CD4-positive, alpha-beta T cell (primary cell): ENCODE data around the gene TLX2. TPM values are rescaled to one million over a fixed set of nuclear protein-coding genes. Genes with fewer than 3 reads are reported as not detected.

Experiments
- ATAC-seq: fragments of 200-7000 bp; cut with Tn5 transposase; one replicate; pipeline ENCODE4 v1.10.0; 2022; ENCODE audit warnings: mild to moderate bottlenecking; ENCODE audit not compliant: poor library complexity
- CTCF ChIA-PET: fragments of 350-600 bp; sonication (Branson Sonifier 250); formaldehyde crosslinking; loops from one replicate; lab custom pipeline; 2021; ENCODE audit warnings: antibody characterized with exemption, inconsistent platforms; lab: Charles Lee
- POLR2A ChIA-PET: fragments of 350-600 bp; sonication (Branson Sonifier 250); formaldehyde crosslinking; loops from one replicate; lab custom pipeline; 2021; ENCODE audit warnings: antibody characterized with exemption, inconsistent platforms; lab: Charles Lee
- DNase-seq, 14 experiments: peaks; one replicate each; pipeline ENCODE4 v3.0.0-alpha.2; 2013 to 2020; ENCODE audit warnings: mixed read lengths in 2 of 14
- H3K27ac ChIP-seq, 2 donors: one replicate each; pipeline versions ENCODE4 v1.5.1 to v1.7.0; 2013; ENCODE audit warnings: low read length in 2 of 2, low read depth in 1 of 2, mild to moderate bottlenecking in 1 of 2
- H3K27me3 ChIP-seq, 2 experiments: 1 replicate in 1 of 2; 2 replicates in 1 of 2; pipeline versions ENCODE4 v1.6.1 to v1.7.0; 2013; ENCODE audit warnings: low read length in 2 of 2, control low read depth in 1 of 2, mild to moderate bottlenecking in 1 of 2, moderate library complexity in 1 of 2; ENCODE audit not compliant: insufficient read depth in 2 of 2, control insufficient read depth in 1 of 2
- H3K36me3 ChIP-seq: one replicate; pipeline ENCODE4 v1.6.1; 2013; ENCODE audit warnings: low read length, control low read depth; ENCODE audit not compliant: insufficient read depth
- H3K4me1 ChIP-seq: one replicate; pipeline ENCODE4 v1.6.1; 2013; ENCODE audit warnings: low read length, control low read depth; ENCODE audit not compliant: insufficient read depth
- H3K4me3 ChIP-seq: one replicate; pipeline ENCODE4 v1.5.1; 2013; ENCODE audit warnings: mild to moderate bottlenecking, low read length, moderate library complexity
- H3K9me3 ChIP-seq, 2 experiments: 1 replicate in 1 of 2; 2 replicates in 1 of 2; pipeline versions ENCODE4 v1.6.1 to v1.7.0; 2013; ENCODE audit warnings: low read length in 2 of 2, mild to moderate bottlenecking in 2 of 2, control low read depth in 1 of 2, moderate library complexity in 1 of 2; ENCODE audit not compliant: control insufficient read depth in 1 of 2, insufficient read depth in 1 of 2
- H3K27ac Mint-ChIP-seq: one replicate; pipeline ENCODE4 v1.8.0; 2020; ENCODE audit warnings: mixed read lengths
- H3K27me3 Mint-ChIP-seq: one replicate; pipeline ENCODE4 v1.8.0; 2021; ENCODE audit warnings: mixed read lengths
- H3K36me3 Mint-ChIP-seq: one replicate; pipeline ENCODE4 v1.8.0; 2021; ENCODE audit warnings: low read depth, mixed read lengths
- H3K4me1 Mint-ChIP-seq: one replicate; pipeline ENCODE4 v1.8.0; 2021; ENCODE audit warnings: low read depth, mixed read lengths
- H3K4me3 Mint-ChIP-seq: one replicate; pipeline ENCODE4 v1.8.0; 2020; ENCODE audit warnings: mild to moderate bottlenecking, mixed read lengths
- H3K9me3 Mint-ChIP-seq: one replicate; pipeline ENCODE4 v1.8.0; 2020; ENCODE audit warnings: mixed read lengths
- CTCF ChIP-seq: fragments of 200-600 bp; IDR thresholded peaks from one replicate; pipeline ENCODE4 v1.8.0; 2022; ENCODE audit warnings: antibody characterized with exemption, mild to moderate bottlenecking
- intact Hi-C, 2 experiments: fragments of 100-400 bp; cut with DNase I in 1 of 2; cut with micrococcal nuclease in 1 of 2; formaldehyde crosslinking; loops; one replicate each; pipeline versions ENCODE4 v1.15.1 to v1.9.0; 2023 to 2025; cut with DNase I, micrococcal nuclease
- total RNA-seq, 174 experiments: library from RNA in 2 of 174; stranded (reverse) in 2 of 174; gene quantifications; one replicate each; pipeline ENCODE4 v1.2.3 and lab custom pipeline; 2021 to 2026

Gene TLX2
- total RNA-seq, 2 experiments from 2014 or later: 0.14 to 0.30 TPM

- H3K9me3 ChIP-seq: peaks cover 0 to 8% of the 10 kb centered on the region in 2 experiments
- no peak for TF ChIP-seq CTCF
- H3K4me3 Mint-ChIP-seq: peak overlapping the region; percentile 16
- no peaks in the 10 kb centered on the region for H3K9me3 Mint-ChIP-seq
- no peak overlapping the region for H3K27ac Mint-ChIP-seq
- ChIA-PET CTCF (no interaction called here), POLR2A (no interaction called here)
- ATAC-seq (no peak), DNase-seq (peak in 1 of 14 experiments; percentile 27)
- no peaks in the 10 kb centered on the region for H3K36me3 ChIP-seq
- no peaks in the 10 kb centered on the region for H3K36me3 Mint-ChIP-seq
- H3K27ac ChIP-seq: no peak overlapping the region
- H3K27me3 ChIP-seq: peaks cover 27 to 32% of the 10 kb centered on the region in 2 experiments
- H3K4me3 ChIP-seq: peak overlapping the region; percentile 46
- H3K4me1 ChIP-seq: peaks cover 25% of the 10 kb centered on the region
- peaks cover 11% of the 10 kb centered on the region for H3K4me1 Mint-ChIP-seq
- peaks cover 67% of the 10 kb centered on the region for H3K27me3 Mint-ChIP-seq
- intact Hi-C loops: no loop called here
These were observed 34.9 kb downstream of the TLX2 start for GRCh38 chr2:74548900-74549826.

GRCh38 chr2:74550231-74550630, 36.0 kb downstream of the TLX2 start:
- ATAC-seq (no peak), DNase-seq (no peak)
- Mint-ChIP-seq H3K27me3 (peaks cover 57% of the 10 kb centered on the region), H3K27ac (no peak overlapping the region), H3K36me3 (peaks cover 6% of the 10 kb centered on the region), H3K4me3 (peak overlapping the region; percentile 28), H3K4me1 (peaks cover 16% of the 10 kb centered on the region), H3K9me3 (no peaks in the 10 kb centered on the region)
- Histone ChIP-seq H3K4me1 (peaks cover 33% of the 10 kb centered on the region), H3K27ac (no peak overlapping the region), H3K9me3 (peaks cover 0 to 8% of the 10 kb centered on the region in 2 experiments), H3K4me3 (no peak overlapping the region), H3K36me3 (no peaks in the 10 kb centered on the region), H3K27me3 (peaks cover 27 to 32% of the 10 kb centered on the region in 2 experiments)
- ChIA-PET CTCF (no interaction called here), POLR2A (no interaction called here)
- TF ChIP-seq CTCF: no peak
- intact Hi-C loops: loop anchor here in 1 of 2 experiments (10.0 kb wide), 1 partner anchor 105 kb away; the partner anchor contains the start of gene SEMA4F

- CTCF ChIA-PET: no interaction called here
- DNase-seq: no peak
- no peak overlapping the region for H3K4me3 Mint-ChIP-seq
These were observed 37.3 kb downstream of the TLX2 start for GRCh38 chr2:74551530-74551929.

More at GRCh38 chr2:74551530-74551929, 37.3 kb downstream of the TLX2 start:
- H3K4me1 ChIP-seq: peaks cover 44% of the 10 kb centered on the region
- no peak for TF ChIP-seq CTCF
- Mint-ChIP-seq H3K27me3 (peaks cover 44% of the 10 kb centered on the region), H3K27ac (no peak overlapping the region), H3K36me3 (peaks cover 13% of the 10 kb centered on the region), H3K4me1 (peaks cover 18% of the 10 kb centered on the region), H3K9me3 (no peaks in the 10 kb centered on the region)
- peaks cover 6% of the 10 kb centered on the region for H3K36me3 ChIP-seq
- ATAC-seq: no peak
- peaks cover 22 to 26% of the 10 kb centered on the region in 2 experiments for H3K27me3 ChIP-seq
- intact Hi-C loops: loop anchor here in 1 of 2 experiments (10.0 kb wide), 1 partner anchor 103 kb away; the partner anchor contains the start of gene SEMA4F
- H3K27ac ChIP-seq: no peak overlapping the region
- POLR2A ChIA-PET: no interaction called here
- peaks cover 0 to 12% of the 10 kb centered on the region in 2 experiments for H3K9me3 ChIP-seq
- no peak overlapping the region for H3K4me3 ChIP-seq
